T-helper 1 cell treated with Interleukin-12 subunit alpha and Interleukin-12 subunit beta and Interleukin-4 antibody, amounts not matched to agents 30 ng/mL and 1 ng/mL, for 36 hours (primary cell): Measurements from ENCODE around the gene PDZD2. TPM values are rescaled to one million over a fixed set of nuclear protein-coding genes. Genes with fewer than 3 reads are reported as not detected.

Source experiments
- intact Hi-C: fragments of 100-400 bp; cut with micrococcal nuclease; formaldehyde crosslinking; loops from one replicate; pipeline ENCODE4 v1.15.1; 2024
- total RNA-seq: library from RNA; stranded (reverse); gene quantifications from 2 replicates; pipeline ENCODE4 v1.2.3, GENCODE V29; 2022

Gene PDZD2
- total RNA-seq, 1 donor from 2014 or later: not detected

GRCh38 chr5:31637851-31638250 is 1.1 kb upstream of the PDZD2 start:
- intact Hi-C loops: loop anchor here (5.0 kb wide), 3 partner anchors 439 to 674 kb away; partner anchors contain the start of genes GOLPH3 and MTMR12

- intact Hi-C loops: loop anchor here (5.0 kb wide), 3 partner anchors 439 to 674 kb away; partner anchors contain the start of genes GOLPH3 and MTMR12
Observed at GRCh38 chr5:31638345-31638744, 586 bp upstream of the PDZD2 start.

- intact Hi-C loops: loop anchor here (1.0 to 5.0 kb wide), 4 partner anchors 438 to 673 kb away; partner anchors contain the start of genes GOLPH3 and MTMR12
Observed at GRCh38 chr5:31639481-31640411, 815 bp downstream of the PDZD2 start.

GRCh38 chr5:31640573-31640972 is 1.6 kb downstream of the PDZD2 start:
- intact Hi-C loops: no loop called here

DNA sequence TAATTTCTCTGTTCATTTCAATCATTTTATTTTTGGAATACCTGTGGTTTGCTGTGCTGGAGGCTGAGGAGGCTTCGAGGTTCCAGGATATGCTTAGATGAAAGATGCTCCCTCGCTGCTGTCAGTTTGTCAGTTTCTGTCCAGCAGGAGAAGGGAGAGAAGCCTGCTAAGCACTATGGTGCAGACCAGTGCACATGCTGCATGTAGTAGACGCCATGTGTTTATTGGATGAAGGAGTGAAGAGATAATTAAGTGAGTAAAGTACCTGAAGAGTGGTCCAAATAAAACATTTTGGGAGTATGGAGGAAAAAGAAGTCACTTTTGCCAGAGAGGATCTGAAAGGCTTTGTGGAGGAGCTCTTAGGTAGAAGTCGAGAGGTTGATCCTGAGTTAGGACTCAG is 2.1 kb downstream of the PDZD2 start:
- intact Hi-C loops: no loop called here

- intact Hi-C loops: no loop called here
Observed at GRCh38 chr5:31641575-31641974, 2.6 kb downstream of the PDZD2 start.

GRCh38 chr5:31645420-31646081 is 6.6 kb downstream of the PDZD2 start:
- intact Hi-C loops: no loop called here

DNA sequence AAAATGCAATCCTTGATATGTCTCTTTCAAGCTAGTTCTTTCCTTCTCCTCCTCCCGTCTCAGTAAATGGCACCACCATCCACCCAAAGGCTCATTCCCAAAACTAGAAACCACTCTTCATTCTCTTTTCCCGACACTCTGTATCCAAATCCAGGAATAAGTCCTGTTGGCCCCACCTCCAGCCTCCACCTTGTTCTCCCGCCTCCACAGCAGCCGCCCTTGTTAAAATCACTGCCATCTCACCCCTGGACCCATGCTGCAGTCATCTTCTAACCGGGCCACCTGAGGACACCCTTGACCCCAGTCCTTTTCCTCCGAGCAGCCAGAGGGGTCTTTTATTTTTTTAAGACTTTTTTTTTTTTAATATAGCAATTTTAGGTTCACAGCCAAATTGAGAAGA is 9.4 kb downstream of the PDZD2 start:
- intact Hi-C loops: no loop called here

DNA sequence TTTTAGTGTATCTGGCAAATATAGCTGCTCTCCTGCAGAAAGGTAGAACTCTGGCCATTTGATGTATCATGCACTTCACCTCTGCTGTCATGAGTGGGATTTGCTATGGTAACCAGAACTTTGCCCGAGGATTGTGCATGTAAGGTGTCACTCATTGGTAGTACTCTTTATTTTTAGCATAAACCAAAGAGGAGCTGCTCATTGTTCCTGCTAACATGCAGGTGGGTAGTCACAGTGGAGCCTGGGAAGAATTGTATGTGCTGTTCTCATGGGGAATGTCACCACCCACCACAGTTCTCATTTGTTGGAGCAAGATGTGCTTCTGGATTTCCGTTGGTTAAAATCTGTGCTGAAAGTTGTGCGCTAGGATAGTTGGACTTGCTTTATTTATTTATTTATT is 12.3 kb downstream of the PDZD2 start:
- intact Hi-C loops: no loop called here

GRCh38 chr5:31655491-31655890 is 16.6 kb downstream of the PDZD2 start:
- intact Hi-C loops: no loop called here

DNA sequence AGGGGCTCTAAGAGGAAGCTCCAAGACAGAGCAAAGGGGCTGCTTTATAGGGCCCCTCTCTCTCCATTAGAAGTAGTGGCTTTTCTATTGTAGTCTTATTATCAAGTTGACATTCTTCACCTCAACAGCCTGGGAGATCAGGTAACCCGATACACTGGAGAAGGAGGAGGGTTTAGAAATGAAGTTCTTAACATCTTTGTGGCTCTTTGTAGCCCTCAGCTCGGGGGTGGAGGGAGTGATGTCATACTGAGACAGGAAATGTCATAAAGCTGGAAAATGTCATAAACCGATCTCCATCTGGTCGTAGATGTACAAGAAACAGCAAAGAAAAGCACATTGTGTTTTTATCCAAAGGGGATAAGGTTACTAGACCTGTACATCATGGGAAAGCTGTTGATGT is 17.9 kb downstream of the PDZD2 start:
- intact Hi-C loops: no loop called here

DNA sequence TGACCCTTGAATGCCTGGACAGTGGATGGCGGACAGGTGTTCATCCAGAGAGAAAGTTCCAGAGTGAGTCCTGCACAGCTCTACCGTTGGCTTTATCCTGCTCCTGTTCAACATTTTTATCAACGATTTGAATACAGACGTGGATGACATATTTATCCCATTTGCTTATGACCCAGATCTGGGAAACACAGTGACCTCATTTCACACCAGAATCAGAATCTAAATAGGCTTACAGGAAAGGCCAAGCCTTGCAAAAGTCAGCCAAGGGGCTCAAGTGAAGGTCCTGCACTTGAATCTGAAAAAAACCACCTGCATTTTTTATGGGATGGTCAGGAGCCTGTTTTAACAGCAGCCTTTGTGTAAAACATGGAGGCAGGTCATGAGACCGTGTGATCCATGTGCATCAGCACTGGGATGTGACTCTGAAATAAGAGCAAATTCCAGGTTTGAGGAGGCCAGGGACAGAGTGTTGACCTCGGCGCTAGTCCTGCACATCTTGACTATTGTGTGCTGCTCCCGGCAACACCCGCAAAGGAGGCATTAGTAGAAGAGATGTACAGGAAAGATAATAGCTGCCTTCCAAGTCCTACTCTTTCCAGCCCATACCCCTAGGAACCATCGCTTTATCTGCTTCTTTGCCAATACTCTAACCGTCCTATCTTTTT is 18.5 kb downstream of the PDZD2 start:
- intact Hi-C loops: no loop called here

DNA sequence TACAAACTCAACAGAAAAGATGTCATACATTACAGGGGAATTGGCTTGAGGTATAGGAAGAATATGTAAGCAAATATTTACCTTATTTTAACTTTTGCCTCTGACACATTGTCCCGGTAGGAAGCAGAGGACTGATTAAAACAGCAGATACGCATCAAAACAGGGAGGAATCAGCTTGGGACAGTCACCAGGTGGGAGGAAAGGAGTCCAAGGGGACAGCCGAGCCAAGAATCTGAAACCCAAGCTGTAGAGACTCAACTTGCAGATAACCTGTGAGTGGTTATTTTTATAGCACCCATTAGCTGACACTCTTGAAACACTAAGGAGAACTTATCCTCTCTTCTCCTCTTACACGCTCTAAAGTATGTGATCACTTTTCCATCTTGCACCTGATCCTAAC is 22.3 kb downstream of the PDZD2 start:
- intact Hi-C loops: no loop called here

- intact Hi-C loops: no loop called here
Observed at GRCh38 chr5:31663519-31663918, 24.6 kb downstream of the PDZD2 start.

DNA sequence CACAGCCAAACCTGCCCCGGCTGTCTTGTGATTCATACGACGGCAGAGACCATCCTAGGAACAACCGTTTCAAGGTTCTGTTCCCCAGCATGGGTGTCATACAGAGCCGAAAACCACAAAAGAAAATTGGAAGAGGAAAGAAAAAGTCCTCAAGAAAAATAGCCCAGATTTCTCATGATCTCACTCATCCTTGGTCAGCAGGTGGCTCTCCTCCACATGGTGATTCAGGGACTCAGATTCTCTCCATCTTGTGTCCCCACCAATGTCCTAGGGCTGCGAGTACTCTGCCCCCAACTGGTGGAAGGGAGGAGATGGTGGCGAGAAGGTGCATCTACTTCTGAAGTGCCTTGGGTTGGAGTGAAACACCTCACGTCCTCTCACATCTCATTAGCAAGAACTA is 25.6 kb downstream of the PDZD2 start:
- intact Hi-C loops: no loop called here

DNA sequence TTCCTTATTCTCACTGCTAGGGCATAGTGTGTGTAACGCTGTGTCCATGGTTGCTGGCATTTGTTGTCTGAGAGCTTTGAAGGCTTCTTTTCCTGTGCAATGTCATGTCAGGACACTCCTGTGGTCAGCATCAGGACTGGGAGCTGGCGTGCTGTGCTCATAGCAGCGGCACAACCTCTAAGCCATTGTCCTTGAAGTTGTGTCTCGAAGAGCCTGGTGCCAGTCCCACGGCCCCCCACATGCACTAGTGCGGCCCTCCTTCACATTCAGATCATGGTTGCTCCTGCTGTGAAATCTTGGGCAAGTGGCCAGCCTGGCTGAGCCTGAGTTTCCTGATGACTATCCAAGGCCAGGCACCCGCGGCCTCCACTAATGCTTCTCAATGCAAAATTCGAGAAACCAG is 32.4 kb downstream of the PDZD2 start:
- intact Hi-C loops: no loop called here

DNA sequence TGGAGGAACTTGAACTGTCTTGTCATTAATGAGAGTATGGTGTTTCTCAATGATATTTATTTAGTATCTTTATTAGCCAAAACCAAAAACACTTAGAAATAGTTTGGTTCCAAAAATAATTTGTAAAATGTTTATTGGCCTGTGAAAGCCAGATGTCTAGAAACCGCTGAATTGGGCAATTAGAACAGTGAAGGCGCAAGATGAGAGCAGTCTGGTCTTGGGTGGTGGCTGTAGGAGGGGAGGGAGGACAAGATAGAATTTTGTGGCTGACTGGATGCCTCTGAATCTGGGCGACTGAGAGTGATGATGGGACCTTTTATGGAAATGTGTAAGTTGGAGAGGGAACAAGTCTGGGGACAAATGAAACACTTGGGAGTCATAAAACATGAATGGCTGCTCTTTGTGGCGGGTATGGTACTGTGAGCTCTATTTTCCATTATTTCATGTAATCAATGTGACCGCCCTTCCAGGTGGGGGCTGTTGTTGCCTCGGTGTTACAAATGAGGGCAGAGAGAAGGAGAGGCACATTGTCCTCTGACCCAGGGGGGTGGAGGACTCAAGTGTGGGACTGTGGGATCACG is 35.5 kb downstream of the PDZD2 start:
- intact Hi-C loops: no loop called here

DNA sequence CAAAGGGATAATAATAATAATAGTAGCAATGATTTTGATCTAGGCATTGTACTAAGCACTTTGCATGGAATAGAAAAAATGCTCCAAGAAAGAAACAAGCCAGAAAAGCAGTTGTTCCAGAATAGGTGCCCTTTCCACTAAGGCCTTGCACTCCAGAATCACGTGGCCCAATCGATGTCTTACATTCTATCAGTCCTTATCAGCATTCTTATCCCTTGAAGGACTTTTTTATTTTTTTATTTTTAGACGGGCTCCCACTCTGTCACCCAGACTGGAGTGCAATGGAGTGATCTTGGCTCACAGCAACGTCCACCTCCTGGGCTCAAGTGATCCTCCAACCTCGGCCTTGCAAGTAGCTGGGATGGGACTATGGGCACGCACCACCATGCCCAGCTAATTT is 36.5 kb downstream of the PDZD2 start:
- intact Hi-C loops: no loop called here

DNA sequence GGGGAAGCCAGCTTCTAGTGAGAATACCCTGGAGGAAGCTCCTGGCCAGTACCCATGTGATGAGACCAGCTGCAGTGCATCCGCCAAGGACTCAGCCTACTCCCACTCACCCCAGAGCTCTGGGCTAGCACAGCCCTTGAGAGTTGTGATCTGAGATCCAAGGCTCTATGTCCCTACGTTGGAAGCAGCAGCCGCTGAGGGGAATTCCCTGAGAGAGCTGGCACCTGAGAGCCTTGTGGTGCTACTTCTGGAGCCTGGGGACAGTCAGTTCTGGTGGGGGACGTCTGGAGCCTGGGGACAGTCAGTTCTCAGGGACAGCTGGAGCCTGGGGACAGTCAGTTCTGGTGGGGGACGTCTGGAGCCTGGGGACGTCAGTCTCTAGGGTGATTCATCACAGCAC is 39.2 kb downstream of the PDZD2 start:
- intact Hi-C loops: no loop called here

- intact Hi-C loops: no loop called here
Observed at GRCh38 chr5:31680528-31680927, 41.6 kb downstream of the PDZD2 start.

DNA sequence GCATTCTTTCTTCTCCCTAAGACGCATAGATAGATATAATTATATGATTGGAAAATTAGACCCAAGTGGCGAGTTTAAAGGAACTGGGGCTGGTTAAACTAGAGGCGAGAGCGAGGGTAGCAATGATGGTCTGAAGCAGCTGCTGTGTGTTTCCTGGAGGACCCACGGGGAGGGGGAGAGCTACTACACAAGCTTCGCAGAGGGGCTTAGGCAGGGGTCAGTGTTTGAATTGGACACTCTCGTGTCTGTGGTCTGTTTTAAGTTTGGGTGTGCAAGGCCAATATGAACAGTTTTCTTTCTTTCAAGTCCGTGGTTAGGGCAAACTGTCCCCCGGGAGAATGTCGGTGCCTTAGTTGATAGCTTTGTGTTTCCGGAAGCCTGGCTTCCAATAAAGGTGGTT is 43.1 kb downstream of the PDZD2 start:
- intact Hi-C loops: no loop called here

GRCh38 chr5:31682851-31683250 is 43.9 kb downstream of the PDZD2 start:
- intact Hi-C loops: no loop called here
